Fibroblast of lung (primary cell): ENCODE data around the gene SMIM9.

Experiments
- CTCF ChIP-seq, 2 donors: IDR thresholded peaks in 1 of 2; conservative IDR thresholded peaks in 1 of 2; 1 replicate in 1 of 2; 2 replicates in 1 of 2; pipeline ENCODE4 v1.5.1; 2011 to 2012; ENCODE audit warnings: low read length in 2 of 2, control low read depth in 1 of 2, inconsistent platforms in 1 of 2, low read depth in 1 of 2, mild to moderate bottlenecking in 1 of 2
- EZH2 ChIP-seq: IDR thresholded peaks from 2 replicates; pipeline ENCODE4 v1.5.1; 2012; ENCODE audit warnings: low read length, control low read depth, mild to moderate bottlenecking; ENCODE audit errors: missing control alignments

- no peak for TF ChIP-seq CTCF (conservative IDR thresholded peaks at IDR 0.05 in 1 of 2, IDR thresholded peaks at IDR 0.05 in 1 of 2; ENCODE audit: low read depth in 1 of 2, low read length in 2 of 2)
- TF ChIP-seq EZH2: no peak
These were observed 1.7 kb upstream of the SMIM9 start for GRCh38 chrX:154836163-154836562.
